Loucy (cell line): ENCODE measurements around the gene KLHL17.
A peak's percentile ranks its signal among the peaks of the same experiment; 100 is the strongest.

Experiments
- H2AFZ ChIP-seq: fragments of 200-600 bp; sonication (generic); 2 replicates; pipeline ENCODE4 v1.6.0; 2016; ENCODE audit warnings: antibody characterized with exemption, mild to moderate bottlenecking, low read length, moderate library complexity
- H3F3A ChIP-seq: fragments of 200-600 bp; 2 replicates; pipeline ENCODE4 v1.6.0; 2016; ENCODE audit warnings: antibody characterized with exemption, low read depth, mild to moderate bottlenecking
- H3K27me3 ChIP-seq: fragments of 200-600 bp; sonication (generic); 2 replicates; pipeline ENCODE4 v1.6.1; 2014; ENCODE audit warnings: low read length, mild to moderate bottlenecking; ENCODE audit not compliant: insufficient read depth, poor library complexity, severe bottlenecking
- H3K36me3 ChIP-seq: fragments of 200-600 bp; sonication (generic); 2 replicates; pipeline ENCODE4 v1.6.1; 2016; ENCODE audit warnings: low read length; ENCODE audit not compliant: insufficient read depth
- H3K4me1 ChIP-seq: fragments of 200-600 bp; sonication (generic); 2 replicates; pipeline ENCODE4 v1.5.1; 2014; ENCODE audit warnings: low read length, mild to moderate bottlenecking; ENCODE audit not compliant: insufficient read depth, poor library complexity, severe bottlenecking
- H3K4me2 ChIP-seq: fragments of 200-600 bp; sonication (generic); 2 replicates; pipeline ENCODE4 v1.6.0; 2014; ENCODE audit warnings: antibody characterized with exemption, low read length, low read depth, mild to moderate bottlenecking; ENCODE audit not compliant: poor library complexity, severe bottlenecking
- H3K4me3 ChIP-seq: fragments of 200-600 bp; sonication (generic); 2 replicates; pipeline ENCODE4 v1.5.1; 2014; ENCODE audit warnings: low read length, mild to moderate bottlenecking, mixed read lengths; ENCODE audit not compliant: poor library complexity, severe bottlenecking
- H3K79me2 ChIP-seq: fragments of 200-600 bp; sonication (generic); 2 replicates; pipeline ENCODE4 v1.6.1; 2014; ENCODE audit warnings: low read length; ENCODE audit not compliant: insufficient read depth
- H3K9ac ChIP-seq: fragments of 200-600 bp; sonication (generic); 2 replicates; pipeline ENCODE4 v1.6.0; 2014; ENCODE audit warnings: mild to moderate bottlenecking, low read depth, low read length, moderate library complexity; ENCODE audit not compliant: poor library complexity, severe bottlenecking
- H3K9me2 ChIP-seq: fragments of 200-600 bp; sonication (generic); replicated peaks from 2 replicates; pipeline ENCODE4 v1.6.1; 2016; ENCODE audit warnings: low read depth, low read length, mixed read lengths
- H3K9me3 ChIP-seq: fragments of 200-600 bp; sonication (generic); 2 replicates; pipeline ENCODE4 v1.6.1; 2014; ENCODE audit warnings: mild to moderate bottlenecking, antibody characterized with exemption, low read length, low read depth; ENCODE audit not compliant: insufficient read depth
- H4K20me1 ChIP-seq: fragments of 200-600 bp; sonication (generic); 2 replicates; pipeline ENCODE4 v1.6.0; 2014; ENCODE audit warnings: antibody characterized with exemption, low read length, mild to moderate bottlenecking; ENCODE audit not compliant: insufficient read depth, poor library complexity, severe bottlenecking
- CTCF ChIP-seq: fragments of 200-600 bp; sonication (generic); conservative IDR thresholded peaks from 2 replicates; pipeline ENCODE4 v1.5.1; 2014; ENCODE audit warnings: mild to moderate bottlenecking, antibody characterized with exemption, low read length
- EZH2phosphoT487 ChIP-seq: fragments of 200-600 bp; IDR thresholded peaks from 2 replicates; pipeline ENCODE4 v1.6.1; 2018; ENCODE audit warnings: antibody characterized with exemption, mild to moderate bottlenecking, moderate library complexity, borderline replicate concordance

Gene KLHL17

GRCh38 chr1:1003618-1004419 is 43.4 kb downstream of the KLHL17 start:
- peaks cover 19% of the 10 kb centered on the region; the same call in 1 of the 2 replicates for H3K79me2 ChIP-seq
- TF ChIP-seq EZH2phosphoT487 (no peak), CTCF (no peak)
- H2AFZ ChIP-seq, result no peak overlapping the region
- H3K4me2 ChIP-seq, result peak overlapping the region; percentile 86
- H3F3A ChIP-seq, result no peaks in the 10 kb centered on the region
- H3K4me1 ChIP-seq, result peaks cover 52% of the 10 kb centered on the region
- no peaks in the 10 kb centered on the region for H3K9me2 ChIP-seq
- H4K20me1 ChIP-seq, result no peaks in the 10 kb centered on the region
- H3K36me3 ChIP-seq, result no peaks in the 10 kb centered on the region
- H3K4me3 ChIP-seq, result peak overlapping the region; percentile 62
- H3K9ac ChIP-seq, result peak overlapping the region; percentile 66
- H3K9me3 ChIP-seq, result no peaks in the 10 kb centered on the region
- H3K27me3 ChIP-seq, result no peaks in the 10 kb centered on the region

- no peaks in the 10 kb centered on the region for H3K9me3 ChIP-seq
- no peak overlapping the region for H2AFZ ChIP-seq
- H3K4me3 ChIP-seq, result peak overlapping the region; percentile 62
- H3K9ac ChIP-seq, result peak overlapping the region; percentile 66
- no peaks in the 10 kb centered on the region for H3K27me3 ChIP-seq
- no peaks in the 10 kb centered on the region for H3F3A ChIP-seq
- H3K4me1 ChIP-seq, result peaks cover 52% of the 10 kb centered on the region
- peaks cover 19% of the 10 kb centered on the region; the same call in 1 of the 2 replicates for H3K79me2 ChIP-seq
- H3K9me2 ChIP-seq, result no peaks in the 10 kb centered on the region
- H4K20me1 ChIP-seq, result no peaks in the 10 kb centered on the region
- TF ChIP-seq EZH2phosphoT487 (no peak), CTCF (no peak)
- H3K36me3 ChIP-seq, result no peaks in the 10 kb centered on the region
- H3K4me2 ChIP-seq, result peak overlapping the region; percentile 86
Observed at GRCh38 chr1:1004420-1004779, 44.0 kb downstream of the KLHL17 start.

GRCh38 chr1:1004780-1005697 is 44.7 kb downstream of the KLHL17 start:
- H2AFZ ChIP-seq, result peak overlapping the region; percentile 3; the same call in 1 of the 2 replicates
- no peaks in the 10 kb centered on the region for H4K20me1 ChIP-seq
- H3K4me1 ChIP-seq, result peaks cover 52% of the 10 kb centered on the region
- H3K9ac ChIP-seq, result peak overlapping the region; percentile 66
- no peaks in the 10 kb centered on the region for H3K9me3 ChIP-seq
- H3K4me3 ChIP-seq, result peak overlapping the region; percentile 62
- no peaks in the 10 kb centered on the region for H3K27me3 ChIP-seq
- H3K4me2 ChIP-seq, result peak overlapping the region; percentile 86
- TF ChIP-seq EZH2phosphoT487 (no peak), CTCF (no peak)
- H3F3A ChIP-seq, result no peaks in the 10 kb centered on the region
- no peaks in the 10 kb centered on the region for H3K36me3 ChIP-seq
- no peaks in the 10 kb centered on the region for H3K9me2 ChIP-seq
- peaks cover 19% of the 10 kb centered on the region; the same call in 1 of the 2 replicates for H3K79me2 ChIP-seq
